ENCODE results near the gene INSM2.
A peak's percentile ranks its signal among the peaks of the same experiment; 100 is the strongest.

The INSM2 gene

DNA sequence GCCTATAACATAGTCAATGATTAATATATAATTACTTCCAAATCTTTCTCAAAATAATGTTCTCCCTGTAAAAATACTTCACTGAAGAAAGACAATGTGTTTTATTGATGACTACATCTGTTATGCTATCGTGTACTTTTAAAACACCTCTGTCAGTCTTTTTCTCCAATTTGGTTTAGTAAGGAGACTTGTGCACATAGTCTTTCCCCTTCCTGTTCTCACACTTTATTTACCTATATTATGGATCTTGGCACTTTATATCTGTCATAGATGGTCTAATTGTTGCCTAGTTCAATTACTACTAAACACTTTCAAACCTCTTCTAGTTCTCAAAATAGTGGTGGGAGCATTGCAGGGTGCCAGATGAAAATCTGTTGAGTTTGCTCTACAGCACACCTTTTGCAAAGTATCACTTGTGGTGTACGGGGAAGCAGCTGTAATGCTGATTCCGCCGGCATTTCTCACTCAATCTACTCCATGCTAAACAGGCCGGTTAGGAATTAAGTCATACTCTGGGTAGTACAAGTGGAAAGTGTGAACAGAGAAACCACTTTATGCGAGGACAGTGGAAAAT, 1.1 kb upstream of the INSM2 start:
- ATAC-seq, result no peak
- Mint-ChIP-seq H3K9me3 (no peaks in the 10 kb centered on the region), H3K4me3 (peak overlapping the region; percentile 82 to 84), H3K4me1 (peaks cover 19% of the 10 kb centered on the region), H3K27ac (no peak overlapping the region), H3K27me3 (peaks cover 76% of the 10 kb centered on the region)
- no peak for DNase-seq

DNA sequence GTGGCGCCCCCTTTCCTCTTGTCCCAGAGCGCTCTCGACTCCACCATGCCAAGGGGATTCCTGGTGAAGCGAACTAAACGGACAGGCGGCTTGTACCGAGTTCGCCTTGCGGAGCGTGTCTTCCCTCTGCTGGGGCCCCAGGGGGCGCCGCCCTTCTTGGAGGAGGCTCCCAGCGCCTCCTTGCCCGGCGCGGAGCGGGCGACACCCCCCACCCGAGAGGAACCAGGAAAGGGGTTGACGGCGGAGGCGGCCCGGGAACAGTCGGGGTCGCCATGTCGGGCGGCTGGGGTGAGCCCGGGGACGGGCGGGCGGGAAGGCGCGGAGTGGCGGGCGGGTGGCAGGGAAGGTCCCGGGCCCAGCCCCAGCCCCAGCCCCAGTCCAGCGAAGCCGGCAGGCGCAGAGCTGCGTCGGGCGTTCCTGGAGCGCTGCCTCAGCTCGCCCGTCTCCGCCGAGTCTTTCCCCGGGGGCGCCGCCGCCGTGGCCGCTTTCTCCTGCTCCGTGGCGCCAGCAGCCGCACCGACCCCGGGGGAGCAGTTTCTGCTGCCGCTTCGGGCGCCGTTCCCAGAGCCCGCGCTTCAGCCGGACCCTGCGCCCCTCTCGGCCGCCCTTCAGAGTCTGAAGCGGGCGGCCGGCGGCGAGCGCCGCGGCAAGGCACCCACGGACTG, 376 bp downstream of the INSM2 start:
- Mint-ChIP-seq H3K27me3 (peaks cover 65% of the 10 kb centered on the region), H3K27ac (no peak overlapping the region)
- DNase-seq, result peak; percentile 37 to 38

DNA sequence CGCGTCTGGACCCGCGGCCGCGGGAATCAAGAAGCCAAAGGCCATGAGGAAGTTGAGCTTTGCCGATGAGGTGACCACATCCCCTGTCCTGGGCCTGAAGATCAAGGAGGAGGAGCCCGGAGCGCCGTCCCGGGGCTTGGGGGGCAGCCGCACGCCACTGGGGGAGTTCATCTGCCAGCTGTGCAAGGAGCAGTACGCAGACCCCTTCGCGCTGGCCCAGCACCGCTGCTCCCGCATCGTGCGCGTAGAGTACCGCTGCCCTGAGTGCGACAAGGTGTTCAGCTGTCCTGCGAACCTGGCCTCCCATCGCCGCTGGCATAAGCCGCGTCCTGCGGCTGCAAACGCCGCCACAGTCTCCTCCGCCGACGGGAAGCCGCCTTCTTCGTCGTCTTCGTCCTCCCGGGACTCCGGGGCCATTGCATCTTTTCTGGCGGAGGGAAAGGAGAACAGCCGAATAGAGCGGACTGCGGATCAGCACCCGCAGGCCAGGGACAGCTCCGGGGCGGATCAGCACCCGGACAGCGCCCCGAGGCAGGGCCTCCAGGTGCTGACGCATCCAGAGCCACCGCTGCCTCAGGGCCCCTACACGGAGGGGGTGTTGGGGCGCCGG, 1.0 kb downstream of the INSM2 start:
- DNase-seq (peak; percentile 74 to 76), ATAC-seq (peak; percentile 89)
- Mint-ChIP-seq H3K4me1 (peaks cover 19% of the 10 kb centered on the region), H3K4me3 (peak overlapping the region; percentile 82 to 84), H3K27me3 (peaks cover 58% of the 10 kb centered on the region), H3K27ac (no peak overlapping the region), H3K9me3 (no peaks in the 10 kb centered on the region)

More for the DNA sequence above, 376 bp downstream of the INSM2 start:
- H3K9me3 Mint-ChIP-seq, result no peaks in the 10 kb centered on the region
- ATAC-seq, result peak; percentile 48
- H3K4me3 Mint-ChIP-seq, result peak overlapping the region; percentile 82 to 84
- H3K4me1 Mint-ChIP-seq, result peaks cover 19% of the 10 kb centered on the region

DNA sequence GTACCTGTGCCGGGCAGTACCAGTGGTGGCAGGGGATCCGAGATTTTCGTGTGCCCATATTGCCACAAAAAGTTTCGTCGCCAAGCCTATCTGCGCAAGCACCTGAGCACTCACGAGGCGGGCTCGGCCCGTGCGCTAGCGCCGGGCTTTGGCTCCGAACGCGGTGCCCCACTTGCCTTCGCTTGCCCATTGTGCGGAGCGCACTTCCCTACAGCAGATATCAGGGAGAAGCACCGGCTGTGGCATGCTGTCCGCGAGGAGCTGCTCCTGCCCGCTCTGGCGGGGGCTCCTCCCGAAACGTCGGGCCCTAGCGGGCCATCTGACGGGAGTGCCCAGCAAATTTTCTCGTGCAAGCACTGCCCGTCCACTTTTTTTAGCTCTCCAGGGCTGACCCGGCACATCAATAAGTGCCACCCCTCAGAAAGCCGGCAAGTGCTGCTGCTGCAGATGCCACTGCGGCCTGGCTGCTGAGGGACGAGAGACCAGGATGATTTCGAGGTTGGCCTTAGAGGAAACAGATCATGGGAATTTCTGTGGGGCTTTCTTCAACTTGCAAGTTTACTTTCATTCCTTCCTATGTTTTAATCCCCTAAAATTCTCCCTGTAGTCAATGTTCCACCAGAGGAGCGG, 1.6 kb downstream of the INSM2 start:
- peaks cover 52% of the 10 kb centered on the region for H3K27me3 Mint-ChIP-seq
- H3K4me3 Mint-ChIP-seq, result peak overlapping the region; percentile 15 to 84
- no peak for ATAC-seq
- no peak overlapping the region for H3K27ac Mint-ChIP-seq
- no peaks in the 10 kb centered on the region for H3K9me3 Mint-ChIP-seq
- H3K4me1 Mint-ChIP-seq, result peaks cover 19% of the 10 kb centered on the region
- DNase-seq, result no peak

DNA sequence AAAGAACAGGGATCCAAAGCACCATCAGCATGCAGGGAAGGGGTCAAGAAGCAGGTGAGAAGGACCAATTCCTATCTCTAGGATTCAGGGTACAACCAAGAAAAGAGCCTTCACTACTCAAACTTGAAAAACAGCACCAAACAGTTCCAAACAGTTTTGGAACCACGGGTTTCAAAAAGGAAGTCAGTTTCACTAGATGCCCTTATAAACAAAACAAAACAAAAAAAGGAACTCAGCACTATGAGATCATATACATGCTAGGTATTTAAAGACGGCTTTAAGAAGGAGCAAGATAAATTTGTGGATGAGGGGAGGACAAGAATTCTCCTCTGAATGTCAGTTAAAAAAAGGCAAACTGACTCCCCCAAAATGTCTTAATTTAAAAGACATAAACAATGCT, 6.0 kb downstream of the INSM2 start:
- ATAC-seq, result no peak
- Mint-ChIP-seq H3K4me3 (no peak overlapping the region), H3K27ac (no peak overlapping the region), H3K4me1 (peaks cover 10% of the 10 kb centered on the region), H3K9me3 (no peaks in the 10 kb centered on the region), H3K27me3 (peaks cover 21% of the 10 kb centered on the region)
- no peak for DNase-seq

DNA sequence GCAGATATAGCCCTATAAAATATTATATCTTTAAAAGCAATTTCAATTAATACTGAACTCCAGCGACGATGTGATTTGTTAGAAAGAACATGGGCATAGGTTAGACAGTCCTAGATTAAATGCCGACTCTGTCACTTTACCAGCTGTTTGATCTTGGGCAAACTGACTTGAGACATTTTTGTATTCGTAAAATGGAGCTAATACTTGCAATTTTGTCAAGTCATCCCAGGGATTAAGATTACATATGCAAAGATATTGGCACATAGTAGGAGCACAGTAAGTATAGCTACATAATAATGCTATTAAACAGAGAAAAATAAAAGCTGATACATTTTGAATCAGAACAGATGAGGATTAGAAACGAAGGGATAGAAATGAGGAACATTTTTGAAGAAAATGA, 9.0 kb downstream of the INSM2 start:
- Mint-ChIP-seq H3K27me3 (no peaks in the 10 kb centered on the region), H3K4me3 (no peak overlapping the region), H3K27ac (no peak overlapping the region), H3K9me3 (no peaks in the 10 kb centered on the region), H3K4me1 (no peaks in the 10 kb centered on the region)
- DNase-seq (no peak), ATAC-seq (no peak)

DNA sequence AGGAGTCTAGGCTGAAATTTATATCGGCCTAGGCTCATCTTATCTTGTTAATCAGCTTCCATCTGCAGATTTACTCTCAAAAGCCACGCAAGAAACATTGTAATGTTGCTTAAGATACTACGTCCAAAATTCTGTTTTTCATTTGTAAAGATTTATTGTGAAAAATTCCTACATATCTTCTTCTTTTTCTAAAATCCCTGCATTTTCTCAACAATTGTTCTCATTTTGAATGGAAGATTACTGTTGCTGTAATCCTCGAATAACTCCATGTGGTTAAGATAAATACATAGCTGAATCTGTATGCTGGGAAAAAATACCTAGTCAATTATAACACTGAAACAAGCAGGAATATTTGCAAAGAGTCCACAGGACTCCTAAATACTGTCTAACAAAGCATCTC, 15.6 kb downstream of the INSM2 start:
- Mint-ChIP-seq H3K27me3 (no peaks in the 10 kb centered on the region), H3K4me3 (no peak overlapping the region), H3K9me3 (no peaks in the 10 kb centered on the region), H3K27ac (no peak overlapping the region), H3K4me1 (no peaks in the 10 kb centered on the region)
- ATAC-seq (no peak), DNase-seq (no peak)

DNA sequence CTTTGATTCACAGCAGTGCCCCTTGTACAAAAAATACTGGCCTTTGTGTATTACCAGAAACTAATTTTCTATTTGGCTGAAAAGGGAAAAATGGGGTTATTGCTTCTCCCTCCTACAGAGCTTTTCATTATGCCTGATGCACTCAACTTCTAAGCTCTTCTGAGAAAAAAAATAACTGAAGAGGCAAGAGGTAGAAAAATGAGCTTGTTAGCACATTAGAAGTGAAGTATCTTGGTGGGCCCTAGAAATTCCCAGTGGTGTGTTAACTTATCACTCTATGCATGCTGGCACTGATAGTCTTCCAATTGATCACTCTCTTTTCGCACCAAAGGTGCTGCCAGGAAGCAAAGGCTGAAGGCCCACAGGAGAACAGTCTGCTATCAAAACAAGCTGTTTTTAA, 17.1 kb downstream of the INSM2 start:
- Mint-ChIP-seq H3K4me1 (no peaks in the 10 kb centered on the region), H3K27me3 (no peaks in the 10 kb centered on the region), H3K27ac (no peak overlapping the region), H3K9me3 (no peaks in the 10 kb centered on the region), H3K4me3 (no peak overlapping the region)
- DNase-seq (no peak), ATAC-seq (no peak)

DNA sequence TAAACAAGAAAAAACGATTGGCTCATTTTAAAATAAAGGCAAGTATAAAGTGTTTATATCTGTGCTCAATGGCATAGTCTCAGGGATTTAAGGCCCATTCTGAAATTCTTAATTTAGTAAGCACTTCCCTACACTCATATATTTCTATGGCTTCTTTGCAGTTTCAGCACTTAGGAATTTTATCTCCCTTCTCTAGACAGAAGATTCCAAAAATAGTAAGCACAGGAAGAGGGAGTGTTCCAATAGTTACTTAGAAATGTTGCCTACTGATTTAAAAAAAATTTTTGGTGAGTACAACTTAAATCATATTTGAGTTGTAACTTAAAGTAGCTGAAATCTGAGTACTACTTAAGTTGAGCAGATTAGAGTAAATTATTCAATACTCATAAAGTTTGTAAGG, 19.8 kb downstream of the INSM2 start:
- H3K4me3 Mint-ChIP-seq, result no peak overlapping the region
- no peaks in the 10 kb centered on the region for H3K4me1 Mint-ChIP-seq
- no peak for ATAC-seq
- no peak for DNase-seq
- H3K27me3 Mint-ChIP-seq, result no peaks in the 10 kb centered on the region
- no peaks in the 10 kb centered on the region for H3K9me3 Mint-ChIP-seq
- H3K27ac Mint-ChIP-seq, result no peak overlapping the region

DNA sequence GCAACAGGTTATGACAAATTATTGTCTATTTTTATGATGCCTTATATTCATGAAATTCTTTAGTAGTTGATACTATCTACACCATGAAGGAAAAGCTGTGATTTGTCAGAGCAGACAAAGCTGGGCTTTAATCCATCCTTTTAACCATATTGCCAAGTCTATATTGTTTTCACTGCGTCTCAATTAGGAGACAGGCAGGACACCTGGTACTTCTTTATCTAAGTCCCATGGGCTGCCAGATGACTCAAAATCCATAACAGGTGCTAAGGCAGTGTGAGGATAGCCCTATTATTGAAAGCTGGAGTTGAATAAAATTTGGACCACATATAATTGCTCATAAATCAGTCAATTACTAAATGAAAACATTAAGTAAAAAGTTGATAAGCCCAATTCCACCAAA, 22.6 kb downstream of the INSM2 start:
- no peak overlapping the region for H3K27ac Mint-ChIP-seq
- H3K9me3 Mint-ChIP-seq, result no peaks in the 10 kb centered on the region
- H3K4me1 Mint-ChIP-seq, result no peaks in the 10 kb centered on the region
- DNase-seq, result no peak
- no peaks in the 10 kb centered on the region for H3K27me3 Mint-ChIP-seq
- ATAC-seq, result no peak
- H3K4me3 Mint-ChIP-seq, result no peak overlapping the region

DNA sequence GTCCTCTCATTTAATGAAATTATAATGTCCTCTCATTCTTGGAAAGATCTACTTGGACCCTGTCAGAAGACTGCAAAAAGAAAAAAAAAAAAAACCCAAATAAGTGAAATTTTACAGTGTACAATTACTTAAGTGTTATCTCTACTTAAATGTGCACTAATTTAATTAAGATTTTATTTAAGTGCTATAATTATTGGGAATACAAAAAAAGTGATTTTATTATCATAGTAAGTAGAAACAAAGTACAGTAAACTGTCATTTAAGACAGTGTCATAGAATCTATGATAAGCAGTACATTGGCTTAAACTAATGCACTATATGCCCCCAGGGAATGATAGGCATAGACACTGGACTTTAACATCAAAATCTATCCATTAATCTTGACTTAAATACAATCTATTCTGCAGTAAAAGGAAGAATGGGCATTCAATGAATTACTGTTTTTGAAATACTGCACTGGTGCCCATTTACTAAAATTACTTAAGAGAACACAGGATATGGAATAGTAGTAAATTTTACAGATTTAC, 23.3 kb downstream of the INSM2 start:
- ATAC-seq (no peak), DNase-seq (no peak)
- Mint-ChIP-seq H3K27ac (no peak overlapping the region), H3K4me3 (no peak overlapping the region), H3K4me1 (no peaks in the 10 kb centered on the region), H3K27me3 (no peaks in the 10 kb centered on the region), H3K9me3 (no peaks in the 10 kb centered on the region)

DNA sequence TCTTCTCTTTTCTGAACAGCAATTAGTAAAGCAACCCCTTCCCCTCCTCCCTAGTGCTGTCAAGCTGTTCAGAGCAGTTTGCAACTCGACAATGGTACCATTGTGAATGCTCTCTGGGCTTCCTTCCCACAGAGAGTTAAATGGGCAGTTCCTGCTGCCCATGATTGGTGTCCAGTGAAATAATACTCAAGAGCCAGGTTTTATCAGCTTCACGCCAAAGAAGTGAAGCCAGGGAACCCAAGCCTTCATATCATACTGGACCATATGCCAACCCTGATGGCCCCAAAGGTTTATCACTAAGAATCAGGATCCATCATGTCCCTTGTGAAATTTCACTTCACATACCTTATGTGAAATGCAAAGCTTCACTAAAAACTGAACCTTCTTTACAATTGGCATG, 24.7 kb downstream of the INSM2 start:
- Mint-ChIP-seq H3K4me3 (no peak overlapping the region), H3K4me1 (no peaks in the 10 kb centered on the region), H3K9me3 (no peaks in the 10 kb centered on the region), H3K27me3 (no peaks in the 10 kb centered on the region), H3K27ac (no peak overlapping the region)
- no peak for DNase-seq
- ATAC-seq, result no peak

DNA sequence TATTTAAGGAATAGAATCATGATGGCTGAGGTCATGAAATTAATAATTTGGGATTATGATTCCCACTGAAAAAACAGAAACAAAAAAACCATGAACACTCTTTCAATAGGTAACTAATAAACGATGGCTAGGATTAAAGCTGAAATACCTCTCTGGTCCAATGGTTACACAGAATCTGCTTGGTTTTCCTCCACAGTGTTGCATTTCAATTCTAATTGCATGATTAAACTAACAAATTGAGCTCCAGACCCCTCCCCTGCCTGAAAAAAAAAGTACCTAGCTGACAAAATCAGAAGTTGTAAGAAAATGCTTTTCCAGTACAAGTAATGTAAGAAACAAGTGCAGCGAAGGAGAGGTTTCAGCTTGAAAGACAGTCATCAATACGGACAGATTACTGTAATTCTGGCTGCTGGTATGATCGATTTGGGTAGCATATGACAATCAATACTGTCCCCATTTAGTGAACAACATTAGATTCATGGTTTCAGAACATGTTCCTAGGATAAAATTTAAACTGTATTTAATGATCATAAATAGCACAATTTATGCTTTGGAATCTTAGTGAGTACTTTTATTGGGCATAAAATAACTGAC, 32.0 kb downstream of the INSM2 start:
- no peaks in the 10 kb centered on the region for H3K9me3 Mint-ChIP-seq
- no peak for ATAC-seq
- H3K27ac Mint-ChIP-seq, result no peak overlapping the region
- DNase-seq, result no peak
- no peak overlapping the region for H3K4me3 Mint-ChIP-seq
- H3K27me3 Mint-ChIP-seq, result no peaks in the 10 kb centered on the region
- no peaks in the 10 kb centered on the region for H3K4me1 Mint-ChIP-seq

DNA sequence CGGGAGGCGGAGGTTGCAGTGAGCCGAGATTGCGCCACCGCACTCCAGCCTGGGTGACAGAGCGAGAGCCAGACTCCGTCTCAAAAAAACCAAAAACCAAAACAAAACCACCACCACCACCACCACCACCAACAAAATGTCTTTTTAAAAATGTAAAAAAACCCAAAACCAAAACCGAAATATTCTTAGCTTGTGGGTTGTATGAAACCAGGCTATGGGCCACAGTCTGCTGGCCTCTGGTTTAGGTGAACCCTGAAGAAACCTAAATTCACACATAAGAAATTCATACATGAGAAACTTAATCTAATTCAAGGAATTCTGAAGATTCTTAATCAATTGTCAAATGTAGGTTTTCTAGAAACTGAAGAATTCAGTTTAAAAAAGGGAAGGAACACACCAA, 37.6 kb downstream of the INSM2 start:
- Mint-ChIP-seq H3K4me3 (no peak overlapping the region), H3K4me1 (no peaks in the 10 kb centered on the region), H3K9me3 (no peaks in the 10 kb centered on the region), H3K27me3 (no peaks in the 10 kb centered on the region), H3K27ac (no peak overlapping the region)
- DNase-seq, result no peak
- no peak for ATAC-seq

DNA sequence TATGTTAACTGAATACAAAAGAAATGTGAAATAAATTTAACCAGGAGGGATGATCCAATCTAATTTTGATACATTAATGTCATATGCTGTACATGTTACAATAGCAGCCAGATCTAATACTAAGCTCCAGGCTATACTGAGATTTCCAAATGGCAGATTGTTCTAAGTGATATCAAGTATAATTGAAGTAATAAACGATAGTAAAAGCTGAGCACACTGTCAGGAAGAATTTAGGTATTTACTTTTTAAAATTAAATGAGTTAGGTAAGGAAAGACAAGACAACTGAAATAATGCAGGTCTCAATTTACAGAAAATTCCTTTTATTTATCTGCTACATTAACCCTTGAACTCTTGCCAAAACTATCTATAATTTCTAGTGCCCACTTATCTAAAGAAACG, 39.9 kb downstream of the INSM2 start:
- H3K4me1 Mint-ChIP-seq, result no peaks in the 10 kb centered on the region
- ATAC-seq, result no peak
- H3K27me3 Mint-ChIP-seq, result no peaks in the 10 kb centered on the region
- H3K9me3 Mint-ChIP-seq, result no peaks in the 10 kb centered on the region
- no peak overlapping the region for H3K4me3 Mint-ChIP-seq
- no peak overlapping the region for H3K27ac Mint-ChIP-seq
- no peak for DNase-seq

DNA sequence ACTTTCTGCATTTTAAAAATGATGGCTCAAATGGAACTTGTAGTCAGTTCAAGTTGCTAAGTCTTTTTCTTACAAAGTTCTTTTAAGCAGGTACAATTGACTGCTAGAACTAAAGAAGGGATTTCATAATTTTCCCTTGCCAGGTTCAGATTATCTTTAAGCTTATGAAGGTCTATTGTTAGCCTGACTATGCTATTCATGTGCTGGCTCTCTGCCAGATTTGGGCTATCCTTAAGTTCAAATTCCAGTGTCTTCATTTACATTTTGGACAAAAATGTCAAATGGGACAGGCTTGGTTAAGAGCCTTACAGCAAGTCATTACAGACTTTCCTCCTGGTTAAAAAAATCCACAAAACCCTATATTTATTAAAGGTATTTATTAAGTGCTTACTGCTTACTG, 42.3 kb downstream of the INSM2 start:
- H3K27me3 Mint-ChIP-seq, result no peaks in the 10 kb centered on the region
- DNase-seq (no peak), ATAC-seq (no peak)
- H3K9me3 Mint-ChIP-seq, result no peaks in the 10 kb centered on the region
- peaks cover 5% of the 10 kb centered on the region for H3K4me1 Mint-ChIP-seq
- H3K27ac Mint-ChIP-seq, result no peak overlapping the region
- no peak overlapping the region for H3K4me3 Mint-ChIP-seq
